Fibroblast of skin of abdomen (primary cell): ENCODE measurements around the gene ITPK1.
A peak's percentile ranks its signal among the peaks of the same experiment; 100 is the strongest.

Source experiments
- DNase-seq: peaks from one replicate; pipeline ENCODE4 v3.0.0-alpha.2; 2013

The ITPK1 gene

GRCh38 chr14:92963301-92964123 lies 152.2 kb downstream of the ITPK1 start:
- no peak for DNase-seq

DNA sequence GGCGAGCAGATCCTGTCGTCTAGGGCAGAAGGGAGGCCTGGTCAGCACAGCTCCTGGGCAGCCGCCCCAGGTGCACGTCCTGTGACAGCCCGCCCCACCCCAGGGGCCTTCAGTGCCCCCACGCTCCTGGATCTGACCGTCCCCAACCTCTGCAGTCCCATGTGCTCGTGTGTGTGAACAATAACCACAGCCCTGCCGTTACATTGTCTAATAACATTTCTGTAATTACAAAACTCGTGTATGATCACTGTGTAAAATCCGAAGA lies 153.0 kb downstream of the ITPK1 start:
- no peak for DNase-seq

DNA sequence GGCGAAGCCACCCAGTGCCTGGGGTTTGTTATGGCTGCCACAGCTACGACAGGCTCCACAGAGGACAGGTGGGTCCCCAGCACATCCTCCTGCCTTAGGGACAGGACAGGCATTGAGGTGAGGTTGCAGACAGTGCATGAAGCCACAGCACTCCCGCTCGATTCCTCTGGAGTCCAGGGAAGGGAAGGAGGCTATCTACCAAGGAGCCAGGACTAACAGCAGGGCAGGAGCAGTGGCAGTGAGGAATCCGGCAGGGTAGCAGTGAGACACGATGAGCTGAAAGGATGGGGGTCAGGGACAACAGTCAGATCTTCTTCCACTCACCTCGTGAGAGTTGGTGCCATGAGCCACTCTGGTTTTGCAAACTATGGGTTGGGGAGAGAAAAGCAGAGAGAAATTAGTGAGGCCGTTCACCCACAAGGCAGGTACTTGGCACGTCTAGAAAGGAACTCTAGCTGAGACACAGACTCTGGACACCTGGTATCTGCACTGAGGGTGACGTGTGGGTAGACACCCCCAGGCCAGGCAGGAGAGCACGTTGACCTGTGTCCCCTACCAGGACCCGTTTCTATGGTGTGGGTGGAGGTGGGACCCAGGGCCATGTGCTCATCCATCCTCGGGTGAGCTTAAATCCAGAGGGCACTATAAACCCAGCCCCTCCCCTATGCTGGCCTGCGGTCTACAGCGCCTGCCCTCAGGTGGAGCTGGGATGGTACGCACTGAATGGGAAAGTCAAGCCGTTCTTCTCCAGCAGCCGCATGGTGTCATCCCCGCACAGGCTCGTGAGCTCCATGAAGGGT lies 153.5 kb downstream of the ITPK1 start:
- no peak for DNase-seq

GRCh38 chr14:92961567-92961855 lies 154.2 kb downstream of the ITPK1 start:
- DNase-seq = no peak

DNA sequence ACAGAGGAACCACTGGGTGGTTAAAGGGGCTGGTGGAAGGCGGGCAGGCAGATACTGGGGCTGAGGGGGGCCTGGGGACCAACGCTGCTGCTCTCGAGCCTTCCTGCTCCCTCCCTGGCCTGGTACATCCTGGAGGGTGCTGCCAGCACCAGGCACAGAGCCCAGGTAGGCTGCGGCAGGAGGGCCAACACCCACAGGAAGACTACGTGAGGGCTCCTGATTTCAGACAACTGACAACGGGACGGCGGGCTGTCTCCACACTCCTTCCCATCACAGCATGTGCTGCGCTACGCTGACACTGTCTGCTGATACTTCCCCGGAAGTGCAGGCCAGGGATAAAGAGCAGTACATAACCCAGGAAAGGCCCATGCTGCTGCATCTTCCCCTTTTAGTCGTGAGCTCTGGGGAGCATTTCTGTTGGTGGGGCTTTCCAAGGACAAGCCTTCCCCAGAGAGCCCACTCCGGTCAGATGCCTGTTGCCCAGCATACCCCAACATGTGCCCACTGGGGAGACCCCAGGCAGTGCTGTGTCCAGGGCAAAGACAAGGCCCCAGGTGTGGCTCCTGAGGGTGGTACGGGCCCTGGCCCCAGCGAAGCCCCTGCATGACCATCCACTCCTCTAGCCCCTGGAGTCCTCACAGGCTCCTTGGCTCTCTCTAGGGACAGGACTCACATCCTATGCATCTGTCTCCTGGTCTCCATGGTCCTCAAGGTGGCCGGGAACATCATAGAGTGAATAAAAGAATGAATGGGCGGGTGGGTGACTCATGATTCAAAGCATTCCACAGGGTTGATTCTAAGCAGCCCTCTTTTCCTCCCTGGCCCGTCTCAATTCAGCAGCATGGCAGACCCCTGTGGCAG lies 154.8 kb downstream of the ITPK1 start:
- peak; percentile 69 for DNase-seq

DNA sequence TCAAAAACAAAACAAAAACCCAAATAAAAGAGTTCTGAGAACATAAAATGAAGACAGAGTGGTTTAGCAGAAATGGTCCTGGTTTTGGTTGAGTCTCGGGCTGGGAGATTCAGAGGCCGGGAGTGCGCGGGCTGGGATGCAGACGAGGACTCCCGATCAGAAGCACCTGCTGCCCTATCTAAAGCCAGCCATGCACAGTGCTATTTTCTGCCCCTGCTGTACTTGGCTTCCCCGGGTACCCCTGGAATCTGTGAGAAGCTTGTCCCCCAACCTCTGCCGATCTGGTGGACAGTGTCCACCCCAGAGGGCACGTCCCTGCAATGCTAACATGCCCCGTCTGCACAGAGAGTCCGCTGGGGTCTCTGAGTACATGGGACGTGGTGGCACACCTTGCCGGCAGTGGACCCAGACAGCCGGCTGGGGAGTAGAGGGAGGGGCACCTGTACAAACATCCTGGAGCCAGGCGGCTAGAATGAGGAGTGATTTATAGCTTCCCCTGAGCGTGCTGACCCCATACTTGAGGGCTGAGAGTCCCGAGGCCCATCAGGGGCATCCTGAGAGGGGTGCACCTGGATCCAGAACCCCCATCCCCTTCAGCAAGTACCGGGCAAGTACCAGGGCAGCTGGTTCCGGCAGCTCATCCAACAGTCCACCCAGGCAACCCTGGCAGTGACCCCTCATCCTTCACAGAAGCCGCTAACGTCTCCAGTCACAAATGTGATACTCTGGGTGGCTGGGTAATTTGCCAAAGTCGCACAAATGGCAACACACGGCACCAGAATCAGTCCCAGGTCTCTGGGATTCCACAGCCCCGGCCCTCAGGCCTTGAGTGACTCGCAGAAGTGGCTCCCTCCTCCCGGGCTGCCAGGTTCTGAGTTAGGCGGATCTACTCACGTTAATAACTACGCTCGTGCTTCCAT lies 155.7 kb downstream of the ITPK1 start:
- DNase-seq = no peak

DNA sequence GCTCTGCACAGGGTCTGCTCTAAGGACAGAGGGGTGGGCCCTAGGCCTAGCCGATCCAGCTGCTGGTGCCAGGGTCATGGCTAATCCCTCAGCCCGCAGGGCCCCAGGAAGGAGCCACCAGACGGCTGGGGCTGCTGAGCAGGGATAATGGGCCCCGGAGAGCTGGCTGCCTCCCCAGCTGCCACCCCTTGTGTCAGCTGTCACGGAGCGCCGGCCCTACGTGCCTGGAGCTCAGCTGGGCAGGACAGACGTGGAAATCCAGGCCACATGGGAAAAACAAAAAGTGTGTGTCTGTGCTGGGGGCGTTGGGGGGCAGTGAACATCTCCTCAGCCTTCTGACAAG lies 156.6 kb downstream of the ITPK1 start:
- no peak for DNase-seq

DNA sequence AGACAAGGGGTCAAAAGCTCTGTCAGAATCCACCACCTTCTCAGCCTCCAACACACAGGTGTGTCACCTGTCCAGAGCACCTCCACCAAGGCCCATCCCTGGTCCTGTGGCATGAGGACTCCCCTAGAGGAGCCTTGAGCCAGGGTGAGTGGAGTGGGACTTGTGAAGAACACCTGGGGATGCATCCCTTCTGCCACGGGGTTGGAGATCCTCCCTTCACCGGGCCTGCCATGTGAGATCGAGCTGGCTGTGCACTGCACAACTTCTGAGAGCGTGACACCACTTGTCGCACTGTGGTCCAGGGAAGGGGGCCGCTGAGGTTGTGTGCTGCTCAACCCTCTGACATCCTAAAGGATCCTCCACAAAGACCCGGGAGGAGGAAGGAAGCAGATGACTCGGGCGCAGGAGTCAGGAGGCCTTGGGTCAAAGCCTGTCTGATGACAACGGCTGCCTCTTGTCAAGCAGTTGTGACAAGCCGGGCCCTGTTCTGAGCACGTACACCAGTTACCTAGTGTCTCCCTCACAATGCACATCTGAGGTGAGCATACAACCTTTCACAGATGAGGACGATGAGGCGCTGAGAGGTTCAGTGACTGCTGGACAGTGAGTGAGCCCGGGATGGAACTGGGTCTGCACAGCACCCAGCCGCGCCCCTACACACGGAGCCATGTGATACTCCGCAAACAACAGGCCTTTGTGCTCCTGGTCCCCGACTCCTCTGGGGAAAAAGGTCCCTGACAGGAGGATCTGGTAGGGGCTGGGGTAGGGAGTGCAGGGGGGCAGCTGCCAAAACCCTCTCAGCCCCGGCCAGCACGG lies 157.1 kb downstream of the ITPK1 start:
- DNase-seq = no peak

DNA sequence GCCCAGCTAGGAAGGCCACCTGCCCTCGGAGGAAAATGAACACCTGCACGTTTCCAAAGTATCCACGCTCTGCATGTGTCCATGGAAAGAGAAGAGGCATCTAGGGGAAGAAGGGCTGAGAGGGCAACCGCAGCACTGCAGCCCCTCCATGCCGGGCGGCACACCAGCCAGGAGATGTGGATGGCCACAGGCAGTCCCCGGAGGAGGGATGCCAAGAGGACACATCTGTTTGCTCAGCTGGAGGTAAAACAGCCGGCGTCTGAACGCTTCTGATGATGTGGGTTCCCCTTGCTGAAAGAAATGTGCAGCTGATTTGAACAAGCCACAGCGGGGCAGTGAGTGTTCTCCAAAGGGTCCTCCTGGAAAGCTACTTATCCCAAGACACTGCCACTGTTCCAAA lies 158.8 kb downstream of the ITPK1 start:
- no peak for DNase-seq

DNA sequence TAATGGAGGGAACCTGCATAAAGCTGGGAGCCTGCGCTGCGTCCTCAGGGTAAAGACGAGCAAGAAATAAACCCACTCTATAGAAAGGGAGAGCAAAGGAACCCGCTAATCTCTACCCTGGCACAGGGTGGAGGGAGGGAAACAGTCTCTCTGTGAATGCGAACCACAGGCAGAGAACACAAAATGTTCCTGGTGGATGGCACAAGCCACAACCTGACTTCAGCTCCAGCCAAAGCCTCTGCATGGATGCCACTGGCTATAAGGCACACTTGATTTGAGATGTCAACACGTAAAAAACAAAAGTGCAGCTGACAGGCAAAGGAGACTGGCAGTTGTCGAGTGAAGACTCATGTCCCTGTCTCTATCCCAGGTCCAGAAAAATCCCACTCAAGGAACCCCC lies 160.3 kb downstream of the ITPK1 start:
- DNase-seq = no peak

DNA sequence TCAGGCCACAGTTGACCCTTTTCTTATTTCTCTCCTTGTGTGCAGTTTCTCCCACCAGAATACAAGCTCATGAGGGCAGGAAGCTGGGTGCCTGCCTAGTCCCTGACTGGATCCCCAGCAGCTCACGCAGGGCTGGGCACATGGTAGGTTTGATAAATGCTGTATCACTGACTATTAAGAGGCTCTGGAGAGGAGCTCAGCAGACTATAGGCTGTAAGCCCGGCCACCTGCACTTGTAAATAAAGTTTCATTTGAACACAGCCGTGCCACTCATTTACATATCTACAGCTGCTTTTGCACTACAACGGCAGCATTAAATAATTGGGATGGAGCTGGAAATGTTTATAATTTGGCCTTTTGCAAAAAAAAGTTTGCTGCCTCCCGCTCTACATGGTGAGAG lies 160.8 kb downstream of the ITPK1 start:
- no peak for DNase-seq

DNA sequence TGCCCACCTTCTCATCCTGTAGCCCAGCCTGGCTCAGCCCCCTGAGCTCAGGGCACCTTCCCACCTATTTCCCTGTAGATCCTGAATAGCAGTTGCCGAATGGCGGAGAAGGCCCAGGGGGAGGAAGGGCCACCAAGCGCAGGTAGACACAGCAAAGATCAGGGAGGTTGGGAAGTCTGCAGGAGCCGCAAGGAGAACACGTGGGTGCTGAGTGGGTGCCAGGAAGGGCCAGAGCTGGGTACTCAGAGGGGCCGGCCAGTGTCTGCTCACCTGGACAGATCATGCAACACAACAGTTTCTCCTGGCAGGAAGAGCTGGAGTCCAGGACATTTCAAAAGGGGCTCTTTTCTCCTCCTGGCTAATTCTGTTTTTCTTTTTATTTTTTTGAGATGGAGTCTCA lies 162.2 kb downstream of the ITPK1 start:
- no peak for DNase-seq

- no peak for DNase-seq
Observed at GRCh38 chr14:92952481-92953298, 163.0 kb downstream of the ITPK1 start.

- peak; percentile 49 for DNase-seq
Observed at GRCh38 chr14:92951912-92952471, 163.7 kb downstream of the ITPK1 start.

DNA sequence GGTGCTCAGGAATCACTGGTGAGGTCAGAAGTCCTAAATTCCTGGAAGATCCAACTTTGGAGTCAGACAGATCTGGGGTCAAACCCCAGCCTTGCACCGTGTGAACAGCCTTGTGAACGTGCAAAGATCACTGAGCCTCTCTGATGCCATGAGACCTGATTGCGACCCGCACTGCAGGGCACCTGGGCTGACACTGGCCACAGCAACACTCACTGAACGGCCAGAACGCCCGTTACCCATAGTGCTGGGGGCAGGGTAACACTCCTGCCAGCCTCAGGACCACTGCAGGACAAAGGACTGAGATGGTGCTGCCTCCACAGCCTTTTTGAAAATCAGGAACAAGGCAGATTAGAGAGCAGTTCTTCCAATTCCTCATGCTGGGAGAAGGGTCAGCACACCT lies 164.5 kb downstream of the ITPK1 start:
- DNase-seq = no peak

DNA sequence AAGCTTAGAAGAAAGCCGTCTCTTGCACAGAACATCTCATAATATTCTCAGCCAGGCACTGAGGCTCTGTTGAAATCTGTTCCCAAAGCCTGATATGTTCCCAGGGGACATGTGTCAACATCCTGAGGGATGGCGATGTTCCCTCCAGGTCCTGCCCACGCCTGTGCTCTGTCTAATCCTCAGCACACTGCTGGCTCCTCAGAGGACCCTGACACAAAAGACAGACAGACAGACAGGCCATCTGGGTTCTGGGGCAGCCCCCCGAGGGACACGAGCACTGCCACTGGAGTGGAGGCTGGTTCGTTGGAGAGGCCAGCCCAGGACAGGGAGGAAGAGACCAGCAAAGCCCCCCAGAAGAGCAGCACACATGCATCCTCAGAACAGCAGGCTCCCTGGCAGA lies 165.0 kb downstream of the ITPK1 start:
- DNase-seq = no peak

- no peak for DNase-seq
Observed at GRCh38 chr14:92950193-92950540, 165.6 kb downstream of the ITPK1 start.

GRCh38 chr14:92949496-92950192 lies 166.1 kb downstream of the ITPK1 start:
- no peak for DNase-seq

- DNase-seq = no peak
Observed at GRCh38 chr14:92948647-92949046, 167.1 kb downstream of the ITPK1 start.
